HepG2 (cell line): ENCODE data around the gene DHCR7. TPM values are rescaled to one million over a fixed set of nuclear protein-coding genes. Genes with fewer than 3 reads are reported as not detected.

ENCODE experiments used
- JUNB ChIP-seq: sonication (generic); formaldehyde crosslinking; IDR thresholded peaks from 2 replicates; pipeline ENCODE4 v1.8.0; 2022; ENCODE audit warnings: missing genetic modification reagents, mild to moderate bottlenecking, borderline replicate concordance
- MATR3 ChIP-seq: sonication (generic); formaldehyde crosslinking; IDR thresholded peaks from 2 replicates; pipeline ENCODE4 v1.4.0; 2020; ENCODE audit warnings: missing genetic modification reagents
- MED8 ChIP-seq: sonication (generic); formaldehyde crosslinking; IDR thresholded peaks from 2 replicates; pipeline ENCODE4 v1.8.1; 2023; ENCODE audit warnings: mild to moderate bottlenecking, missing genetic modification reagents; ENCODE audit not compliant: insufficient replicate concordance
- MTERF4 ChIP-seq: sonication (generic); formaldehyde crosslinking; IDR thresholded peaks from 2 replicates; pipeline ENCODE4 v1.8.0; 2023; ENCODE audit warnings: mild to moderate bottlenecking, missing genetic modification reagents
- SSRP1 ChIP-seq: IDR thresholded peaks from 2 replicates; pipeline ENCODE4 v1.6.1; 2016; ENCODE audit warnings: control low read depth
- TBX3 ChIP-seq: fragments of 450-650 bp; IDR thresholded peaks from 2 replicates; pipeline ENCODE4 v1.6.1; 2017; ENCODE audit warnings: antibody characterized with exemption, mild to moderate bottlenecking, inconsistent platforms, borderline replicate concordance
- ZNF10 ChIP-seq: sonication (generic); formaldehyde crosslinking; IDR thresholded peaks from 2 replicates; pipeline ENCODE4 v1.4.0; 2020; ENCODE audit warnings: mild to moderate bottlenecking, low read depth, missing genetic modification reagents, borderline replicate concordance
- ZNF160 ChIP-seq: sonication (generic); formaldehyde crosslinking; IDR thresholded peaks from 2 replicates; pipeline ENCODE4 v1.8.0; 2022; ENCODE audit warnings: mild to moderate bottlenecking, inconsistent platforms, missing genetic modification reagents
- ZNF317 ChIP-seq: sonication (generic); formaldehyde crosslinking; IDR thresholded peaks from 2 replicates; pipeline ENCODE4 v1.5.0; 2020; ENCODE audit warnings: mild to moderate bottlenecking, missing genetic modification reagents
- ZNF598 ChIP-seq: sonication (generic); formaldehyde crosslinking; IDR thresholded peaks from 2 replicates; pipeline ENCODE4 v1.5.1; 2020; ENCODE audit warnings: mild to moderate bottlenecking, missing genetic modification reagents, borderline replicate concordance
- ZNF609 ChIP-seq: sonication (generic); formaldehyde crosslinking; IDR thresholded peaks from 2 replicates; pipeline ENCODE4 v1.4.0; 2020; ENCODE audit warnings: mild to moderate bottlenecking, missing genetic modification reagents, borderline replicate concordance
- ZNF616 ChIP-seq: sonication (generic); formaldehyde crosslinking; IDR thresholded peaks from 2 replicates; pipeline ENCODE4 v1.5.0; 2020; ENCODE audit warnings: low read depth, mild to moderate bottlenecking, missing genetic modification reagents
- ZNF780A ChIP-seq: sonication (generic); formaldehyde crosslinking; IDR thresholded peaks from 2 replicates; pipeline ENCODE4 v1.8.0; 2022; ENCODE audit warnings: mild to moderate bottlenecking, missing genetic modification reagents, moderate library complexity
- polyA plus RNA-seq, 8 experiments: library from polyadenylated mRNA; depleted of rRNA in 3 of 8; stranded (reverse) in 7 of 8; unstranded in 1 of 8; fragments of >200 nt; fragmentation: Illumina TruSeq in 4 of 8; extraction: Trizol in 4 of 8; gene quantifications; 2 replicates each; pipeline versions ENCODE4 v1.2.1 to v1.2.3, GENCODE V29; 2011 to 2016; ENCODE audit warnings: low read depth in 4 of 8, missing spikeins in 1 of 8, mixed read lengths in 1 of 8; ENCODE audit not compliant: insufficient read depth in 1 of 8
- total RNA-seq, 5 experiments: library from RNA; depleted of rRNA; stranded (reverse); fragments of >200 nt; fragmentation: Illumina TruSeq; extraction: Trizol; gene quantifications; 2 replicates each; pipeline ENCODE4 v1.2.3, GENCODE V29; 2016; ENCODE audit warnings: low read depth in 1 of 5
- TF ChIP-seq, protein P1 (sequence below): sonication (generic); formaldehyde crosslinking; IDR thresholded peaks from 2 replicates; pipeline ENCODE4 v1.8.0; 2022; ENCODE audit warnings: mild to moderate bottlenecking, missing genetic modification reagents; ENCODE audit not compliant: insufficient replicate concordance
- TF ChIP-seq, protein P2 (sequence below): sonication (generic); formaldehyde crosslinking; IDR thresholded peaks from 2 replicates; pipeline ENCODE4 v1.4.0; 2020; ENCODE audit warnings: missing genetic modification reagents, borderline replicate concordance

The DHCR7 gene
- total and polyA plus RNA-seq, 2 of the 13 experiments (the other 11 are each of a cell fraction or from before 2014, with no cell fraction given), result 96.0 to 143 TPM

- TF ChIP-seq ZNF160 (CRISPR knock-in tag), result no peak
- no peak for TF ChIP-seq MATR3
- TF ChIP-seq, protein P1, sequence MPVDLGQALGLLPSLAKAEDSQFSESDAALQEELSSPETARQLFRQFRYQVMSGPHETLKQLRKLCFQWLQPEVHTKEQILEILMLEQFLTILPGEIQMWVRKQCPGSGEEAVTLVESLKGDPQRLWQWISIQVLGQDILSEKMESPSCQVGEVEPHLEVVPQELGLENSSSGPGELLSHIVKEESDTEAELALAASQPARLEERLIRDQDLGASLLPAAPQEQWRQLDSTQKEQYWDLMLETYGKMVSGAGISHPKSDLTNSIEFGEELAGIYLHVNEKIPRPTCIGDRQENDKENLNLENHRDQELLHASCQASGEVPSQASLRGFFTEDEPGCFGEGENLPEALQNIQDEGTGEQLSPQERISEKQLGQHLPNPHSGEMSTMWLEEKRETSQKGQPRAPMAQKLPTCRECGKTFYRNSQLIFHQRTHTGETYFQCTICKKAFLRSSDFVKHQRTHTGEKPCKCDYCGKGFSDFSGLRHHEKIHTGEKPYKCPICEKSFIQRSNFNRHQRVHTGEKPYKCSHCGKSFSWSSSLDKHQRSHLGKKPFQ (CRISPR knock-in tag), result peak; percentile 11
- TF ChIP-seq ZNF609 (CRISPR knock-in tag), result no peak
- TF ChIP-seq SSRP1 (CRISPR knock-in tag), result no peak
- TF ChIP-seq ZNF598 (CRISPR knock-in tag), result no peak
- TF ChIP-seq, protein P2, sequence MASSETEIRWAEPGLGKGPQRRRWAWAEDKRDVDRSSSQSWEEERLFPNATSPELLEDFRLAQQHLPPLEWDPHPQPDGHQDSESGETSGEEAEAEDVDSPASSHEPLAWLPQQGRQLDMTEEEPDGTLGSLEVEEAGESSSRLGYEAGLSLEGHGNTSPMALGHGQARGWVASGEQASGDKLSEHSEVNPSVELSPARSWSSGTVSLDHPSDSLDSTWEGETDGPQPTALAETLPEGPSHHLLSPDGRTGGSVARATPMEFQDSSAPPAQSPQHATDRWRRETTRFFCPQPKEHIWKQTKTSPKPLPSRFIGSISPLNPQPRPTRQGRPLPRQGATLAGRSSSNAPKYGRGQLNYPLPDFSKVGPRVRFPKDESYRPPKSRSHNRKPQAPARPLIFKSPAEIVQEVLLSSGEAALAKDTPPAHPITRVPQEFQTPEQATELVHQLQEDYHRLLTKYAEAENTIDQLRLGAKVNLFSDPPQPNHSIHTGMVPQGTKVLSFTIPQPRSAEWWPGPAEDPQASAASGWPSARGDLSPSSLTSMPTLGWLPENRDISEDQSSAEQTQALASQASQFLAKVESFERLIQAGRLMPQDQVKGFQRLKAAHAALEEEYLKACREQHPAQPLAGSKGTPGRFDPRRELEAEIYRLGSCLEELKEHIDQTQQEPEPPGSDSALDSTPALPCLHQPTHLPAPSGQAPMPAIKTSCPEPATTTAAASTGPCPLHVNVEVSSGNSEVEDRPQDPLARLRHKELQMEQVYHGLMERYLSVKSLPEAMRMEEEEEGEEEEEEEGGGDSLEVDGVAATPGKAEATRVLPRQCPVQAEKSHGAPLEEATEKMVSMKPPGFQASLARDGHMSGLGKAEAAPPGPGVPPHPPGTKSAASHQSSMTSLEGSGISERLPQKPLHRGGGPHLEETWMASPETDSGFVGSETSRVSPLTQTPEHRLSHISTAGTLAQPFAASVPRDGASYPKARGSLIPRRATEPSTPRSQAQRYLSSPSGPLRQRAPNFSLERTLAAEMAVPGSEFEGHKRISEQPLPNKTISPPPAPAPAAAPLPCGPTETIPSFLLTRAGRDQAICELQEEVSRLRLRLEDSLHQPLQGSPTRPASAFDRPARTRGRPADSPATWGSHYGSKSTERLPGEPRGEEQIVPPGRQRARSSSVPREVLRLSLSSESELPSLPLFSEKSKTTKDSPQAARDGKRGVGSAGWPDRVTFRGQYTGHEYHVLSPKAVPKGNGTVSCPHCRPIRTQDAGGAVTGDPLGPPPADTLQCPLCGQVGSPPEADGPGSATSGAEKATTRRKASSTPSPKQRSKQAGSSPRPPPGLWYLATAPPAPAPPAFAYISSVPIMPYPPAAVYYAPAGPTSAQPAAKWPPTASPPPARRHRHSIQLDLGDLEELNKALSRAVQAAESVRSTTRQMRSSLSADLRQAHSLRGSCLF (CRISPR knock-in tag), result no peak
- TF ChIP-seq MED8 (CRISPR knock-in tag), result no peak
- 0 out of 2 replicates have a peak, but pooled peaks have one; percentile 19 for TF ChIP-seq ZNF780A
- TF ChIP-seq JUNB (CRISPR knock-in tag), result peak; percentile 21; the same call in 1 of the 2 replicates
- no peak for TF ChIP-seq MTERF4 (CRISPR knock-in tag)
- 0 out of 2 replicates have a peak, but pooled peaks have one; percentile 39 for TF ChIP-seq ZNF317 (CRISPR knock-in tag)
- TF ChIP-seq ZNF616 (CRISPR knock-in tag), result no peak
- no peak for TF ChIP-seq TBX3
- no peak for TF ChIP-seq ZNF10
Observed at GRCh38 chr11:71447791-71448256, 369 bp downstream of the DHCR7 start (continued).
